ENCODE results near the gene NF2.

Gene NF2

DNA sequence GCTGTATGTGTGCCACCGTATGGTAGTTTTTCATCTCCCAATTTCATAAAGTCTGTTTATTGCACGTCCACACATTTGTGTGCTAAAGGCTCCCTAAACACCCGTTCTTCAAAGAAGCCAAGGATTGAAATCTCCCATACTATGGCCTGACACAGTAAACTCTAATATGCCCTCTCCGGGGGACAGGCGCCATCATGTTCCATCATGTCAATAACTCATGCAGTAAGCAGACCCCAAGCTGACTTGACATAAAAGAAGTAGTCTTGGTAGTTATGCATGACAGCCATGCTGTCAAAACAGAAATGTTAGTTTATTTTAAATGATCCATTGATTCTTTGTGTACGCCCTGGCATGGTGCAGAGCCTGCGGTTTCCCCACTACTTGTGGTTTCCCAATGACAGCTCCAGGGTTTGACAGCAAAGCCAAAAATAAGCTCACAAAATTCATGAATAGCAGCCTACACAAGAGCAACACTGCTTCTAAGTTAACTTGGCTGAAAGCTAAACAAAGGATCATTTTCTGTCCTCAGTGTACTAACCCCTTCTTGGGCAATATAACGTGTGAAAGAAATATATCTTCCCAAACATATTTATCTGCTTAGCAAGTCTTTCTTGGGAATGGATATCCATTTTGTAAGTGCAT lies 59.9 kb downstream of the NF2 start:
- TF ChIP-seq, protein P1, sequence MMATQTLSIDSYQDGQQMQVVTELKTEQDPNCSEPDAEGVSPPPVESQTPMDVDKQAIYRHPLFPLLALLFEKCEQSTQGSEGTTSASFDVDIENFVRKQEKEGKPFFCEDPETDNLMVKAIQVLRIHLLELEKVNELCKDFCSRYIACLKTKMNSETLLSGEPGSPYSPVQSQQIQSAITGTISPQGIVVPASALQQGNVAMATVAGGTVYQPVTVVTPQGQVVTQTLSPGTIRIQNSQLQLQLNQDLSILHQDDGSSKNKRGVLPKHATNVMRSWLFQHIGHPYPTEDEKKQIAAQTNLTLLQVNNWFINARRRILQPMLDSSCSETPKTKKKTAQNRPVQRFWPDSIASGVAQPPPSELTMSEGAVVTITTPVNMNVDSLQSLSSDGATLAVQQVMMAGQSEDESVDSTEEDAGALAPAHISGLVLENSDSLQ (IDR thresholded peaks at IDR 0.05): no peak
- no peak for TF ChIP-seq FOXA1 (IDR thresholded peaks at IDR 0.05)
- no peak for TF ChIP-seq TARDBP (IDR thresholded peaks at IDR 0.05)
- no peak for TF ChIP-seq LEF1 (IDR thresholded peaks at IDR 0.05; ENCODE audit: borderline replicate concordance)
- TF ChIP-seq FOXK2 (IDR thresholded peaks at IDR 0.05): no peak
- TF ChIP-seq SP1 (IDR thresholded peaks at IDR 0.05): no peak
- TF ChIP-seq NFRKB (IDR thresholded peaks at IDR 0.05): no peak
- TF ChIP-seq FOXM1 (IDR thresholded peaks at IDR 0.05; ENCODE audit: borderline replicate concordance): no peak
- no peak for TF ChIP-seq L3MBTL2 (conservative IDR thresholded peaks at IDR 0.05)
- no peak for TF ChIP-seq ZNF384 (IDR thresholded peaks at IDR 0.05)
- TF ChIP-seq ARNT (IDR thresholded peaks at IDR 0.05): no peak
- no peak for TF ChIP-seq ELF4 (IDR thresholded peaks at IDR 0.05)
- POLR2A ChIA-PET: no interaction called here
- CTCF ChIA-PET: no interaction called here
- no peak for DNase-seq (ENCODE audit: extremely low spot score)

DNA sequence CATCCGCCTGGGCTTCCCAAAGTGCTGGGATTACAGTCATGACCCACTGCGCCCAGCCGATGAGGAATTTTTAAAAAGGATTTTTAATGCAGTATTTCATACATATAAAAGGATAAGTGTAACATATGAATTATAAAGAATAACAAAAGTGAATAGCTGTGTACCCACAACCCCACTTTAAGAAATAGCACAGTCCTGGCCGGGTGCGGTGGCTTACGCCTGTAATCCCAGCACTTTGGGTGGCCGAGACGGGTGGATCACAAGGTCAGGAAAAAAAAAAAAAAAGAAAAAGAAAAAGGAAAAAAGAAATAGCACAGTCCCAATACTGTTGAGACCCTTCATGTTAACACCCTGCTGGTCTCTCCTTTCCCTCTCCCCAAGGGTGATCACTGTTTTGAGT lies 62.1 kb downstream of the NF2 start:
- CTCF ChIA-PET: no interaction called here
- POLR2A ChIA-PET: no interaction called here
- no peak for DNase-seq (ENCODE audit: extremely low spot score)
- TF ChIP-seq CTBP1 (IDR thresholded peaks at IDR 0.05; ENCODE audit: borderline replicate concordance) (no peak), FOXA1 (IDR thresholded peaks at IDR 0.05) (no peak), ARNT (IDR thresholded peaks at IDR 0.05) (no peak), FOXK2 (IDR thresholded peaks at IDR 0.05) (no peak), BHLHE40 (IDR thresholded peaks at IDR 0.05; ENCODE audit: borderline replicate concordance) (no peak), FOXM1 (IDR thresholded peaks at IDR 0.05; ENCODE audit: borderline replicate concordance) (no peak), NFRKB (IDR thresholded peaks at IDR 0.05) (no peak), TARDBP (IDR thresholded peaks at IDR 0.05) (no peak), ZNF384 (IDR thresholded peaks at IDR 0.05) (no peak), LEF1 (IDR thresholded peaks at IDR 0.05; ENCODE audit: borderline replicate concordance) (no peak), HDGF (IDR thresholded peaks at IDR 0.05; ENCODE audit: borderline replicate concordance) (no peak)
- TF ChIP-seq, protein P1 (IDR thresholded peaks at IDR 0.05): no peak

DNA sequence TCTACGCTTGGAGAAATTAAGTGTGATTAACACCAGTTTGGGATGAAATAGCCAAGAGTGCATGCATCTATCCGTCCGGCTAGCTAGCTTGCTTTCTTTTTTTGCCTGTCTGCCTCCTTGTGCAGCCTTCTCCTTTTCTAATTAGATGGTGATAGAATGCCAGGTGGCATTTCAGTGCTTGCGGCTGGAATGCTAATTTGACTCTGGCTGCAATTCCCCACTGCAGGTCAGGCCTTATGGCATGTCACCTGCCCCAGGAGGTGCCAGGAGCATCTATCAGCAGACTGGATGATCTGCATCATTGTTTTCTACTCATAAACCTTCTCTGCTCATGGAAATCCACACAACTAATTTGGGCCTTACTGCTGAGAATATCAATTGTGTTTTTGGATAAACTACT lies 65.2 kb downstream of the NF2 start:
- ChIA-PET POLR2A (no interaction called here), CTCF (no interaction called here)
- no peak for DNase-seq (ENCODE audit: extremely low spot score)
- TF ChIP-seq SUZ12 (IDR thresholded peaks at IDR 0.05) (no peak), FOXM1 (IDR thresholded peaks at IDR 0.05; ENCODE audit: borderline replicate concordance) (no peak), FOXA1 (IDR thresholded peaks at IDR 0.05) (no peak), ZNF384 (IDR thresholded peaks at IDR 0.05) (no peak), HDGF (IDR thresholded peaks at IDR 0.05; ENCODE audit: borderline replicate concordance) (no peak), ARNT (IDR thresholded peaks at IDR 0.05) (no peak), BHLHE40 (IDR thresholded peaks at IDR 0.05; ENCODE audit: borderline replicate concordance) (no peak), SP1 (IDR thresholded peaks at IDR 0.05) (no peak), FOXK2 (IDR thresholded peaks at IDR 0.05) (no peak), TARDBP (IDR thresholded peaks at IDR 0.05) (no peak), NFRKB (IDR thresholded peaks at IDR 0.05) (no peak), ELF4 (IDR thresholded peaks at IDR 0.05) (no peak), LEF1 (IDR thresholded peaks at IDR 0.05; ENCODE audit: borderline replicate concordance) (no peak), L3MBTL2 (conservative IDR thresholded peaks at IDR 0.05) (no peak), CTBP1 (IDR thresholded peaks at IDR 0.05; ENCODE audit: borderline replicate concordance) (no peak)
- TF ChIP-seq, protein P1 (IDR thresholded peaks at IDR 0.05): no peak

DNA sequence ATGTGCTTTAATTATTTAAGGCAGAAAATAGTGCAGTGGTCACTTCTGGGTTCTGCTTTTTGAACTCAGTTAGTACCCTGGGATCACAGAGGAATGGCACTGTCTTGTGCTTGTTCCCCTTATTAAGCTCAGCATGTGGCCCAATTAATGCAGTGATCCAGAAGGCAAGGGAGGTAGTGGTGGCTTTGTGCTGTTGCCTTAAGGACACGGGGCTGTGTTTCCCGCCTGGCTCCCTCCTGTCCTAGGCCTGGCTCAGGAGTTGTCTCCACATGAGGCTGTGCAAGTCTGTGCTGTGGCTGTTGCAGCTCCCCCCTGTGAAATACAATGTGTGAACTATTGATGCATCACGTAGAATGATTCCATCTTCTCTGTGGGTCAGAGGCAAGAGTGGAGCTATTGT lies 67.2 kb downstream of the NF2 start:
- CTCF ChIA-PET: interaction anchor here (0.9 kb wide), 1 partner anchor 35 kb away, joined by 3 read pairs; no protein-coding TSS in a partner anchor
- TF ChIP-seq FOXK2 (IDR thresholded peaks at IDR 0.05) (no peak), TARDBP (IDR thresholded peaks at IDR 0.05) (no peak), ARNT (IDR thresholded peaks at IDR 0.05) (no peak), CTBP1 (IDR thresholded peaks at IDR 0.05; ENCODE audit: borderline replicate concordance) (no peak), FOXA1 (IDR thresholded peaks at IDR 0.05) (no peak), FOXM1 (IDR thresholded peaks at IDR 0.05; ENCODE audit: borderline replicate concordance) (no peak), BHLHE40 (IDR thresholded peaks at IDR 0.05; ENCODE audit: borderline replicate concordance) (no peak), NFRKB (IDR thresholded peaks at IDR 0.05) (no peak), LEF1 (IDR thresholded peaks at IDR 0.05; ENCODE audit: borderline replicate concordance) (no peak), SUZ12 (IDR thresholded peaks at IDR 0.05) (no peak), SP1 (IDR thresholded peaks at IDR 0.05) (no peak), L3MBTL2 (conservative IDR thresholded peaks at IDR 0.05) (no peak), HDGF (IDR thresholded peaks at IDR 0.05; ENCODE audit: borderline replicate concordance) (no peak), ZNF384 (IDR thresholded peaks at IDR 0.05) (no peak), ELF4 (IDR thresholded peaks at IDR 0.05) (no peak)
- TF ChIP-seq, protein P1 (IDR thresholded peaks at IDR 0.05): no peak
- peak; percentile 30 for DNase-seq (ENCODE audit: extremely low spot score)
- POLR2A ChIA-PET: no interaction called here

DNA sequence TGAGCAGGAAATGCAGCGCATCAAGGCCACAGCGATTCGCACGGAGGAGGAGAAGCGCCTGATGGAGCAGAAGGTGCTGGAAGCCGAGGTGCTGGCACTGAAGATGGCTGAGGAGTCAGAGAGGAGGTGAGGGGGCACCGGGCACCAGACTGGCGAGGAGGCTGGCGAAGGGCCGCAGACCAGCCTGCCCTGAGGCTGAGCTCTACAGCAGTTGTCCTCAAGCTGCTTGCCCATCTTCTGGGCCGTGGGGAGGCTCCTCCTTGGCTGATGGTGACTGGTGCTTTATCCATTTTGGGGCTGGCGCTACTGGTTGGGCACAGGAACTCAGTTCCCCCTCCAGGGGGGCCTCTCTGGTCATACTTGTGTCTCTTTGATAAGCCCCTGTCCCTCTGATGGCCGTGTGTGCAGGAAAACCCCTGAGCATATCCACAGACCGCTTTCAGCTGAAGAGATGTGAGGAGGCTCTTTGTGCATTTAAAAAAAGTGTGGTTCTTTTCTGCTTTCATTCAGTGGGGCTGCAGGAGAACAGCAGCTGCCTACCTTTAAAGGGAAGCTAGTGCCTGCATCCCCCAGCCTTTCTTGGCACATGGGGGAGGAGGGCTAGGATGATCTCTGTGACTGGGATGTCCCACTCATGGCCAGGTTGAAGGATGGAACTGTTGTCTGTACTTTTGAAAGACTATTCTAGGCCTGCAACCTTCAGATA lies 70.1 kb downstream of the NF2 start:
- TF ChIP-seq FOXA1 (IDR thresholded peaks at IDR 0.05) (no peak), BHLHE40 (IDR thresholded peaks at IDR 0.05; ENCODE audit: borderline replicate concordance) (no peak), TARDBP (IDR thresholded peaks at IDR 0.05) (no peak), FOXM1 (IDR thresholded peaks at IDR 0.05; ENCODE audit: borderline replicate concordance) (no peak), FOXK2 (IDR thresholded peaks at IDR 0.05) (no peak), SP1 (IDR thresholded peaks at IDR 0.05) (no peak), LEF1 (IDR thresholded peaks at IDR 0.05; ENCODE audit: borderline replicate concordance) (no peak), SUZ12 (IDR thresholded peaks at IDR 0.05) (no peak), CTBP1 (IDR thresholded peaks at IDR 0.05; ENCODE audit: borderline replicate concordance) (no peak), L3MBTL2 (conservative IDR thresholded peaks at IDR 0.05) (no peak), ZNF384 (IDR thresholded peaks at IDR 0.05) (no peak)
- ChIA-PET CTCF (no interaction called here), POLR2A (no interaction called here)
- no peak for DNase-seq (ENCODE audit: extremely low spot score)

Measured in HEK293T (cell line).